IPS DF 19.7 (cell line): ENCODE results near the gene SVIL.
"Not testable (repeated sequence)": the region's sequence is repeated elsewhere in the genome, so short reads cannot be mapped to it uniquely, and the experiment has no call there.

Experiments
- DNase-seq: peaks from one replicate; pipeline ENCODE4 v3.0.0-alpha.2; 2013; ENCODE audit warnings: low read depth, low spot score

Gene SVIL

GRCh38 chr10:29650552-29650944 lies 15.8 kb upstream of the SVIL start:
- no peak for DNase-seq

- no peak for DNase-seq
These were observed 15.1 kb upstream of the SVIL start for GRCh38 chr10:29649561-29650551.

GRCh38 chr10:29648983-29649268 lies 14.2 kb upstream of the SVIL start:
- DNase-seq = no peak

GRCh38 chr10:29648114-29648982 lies 13.6 kb upstream of the SVIL start:
- DNase-seq = no peak

GRCh38 chr10:29647478-29647877 lies 12.7 kb upstream of the SVIL start:
- no peak for DNase-seq

GRCh38 chr10:29646960-29647461 lies 12.2 kb upstream of the SVIL start:
- DNase-seq = no peak

GRCh38 chr10:29646238-29646902 lies 11.6 kb upstream of the SVIL start:
- no peak for DNase-seq

GRCh38 chr10:29643771-29644501 lies 9.2 kb upstream of the SVIL start:
- DNase-seq = no peak

- DNase-seq = no peak
These were observed 8.2 kb upstream of the SVIL start for GRCh38 chr10:29642990-29643389.

- DNase-seq = no peak
These were observed 2.8 kb upstream of the SVIL start for GRCh38 chr10:29637537-29637936.

- no peak for DNase-seq
These were observed 1.4 kb upstream of the SVIL start for GRCh38 chr10:29636178-29636577.

- no peak for DNase-seq
These were observed 957 bp upstream of the SVIL start for GRCh38 chr10:29635711-29636144.

GRCh38 chr10:29634105-29634504 lies 666 bp downstream of the SVIL start:
- no peak for DNase-seq

- DNase-seq = no peak
These were observed 3.8 kb downstream of the SVIL start for GRCh38 chr10:29631049-29631339.

GRCh38 chr10:29630205-29631048 lies 4.3 kb downstream of the SVIL start:
- no peak for DNase-seq

GRCh38 chr10:29628912-29629526 lies 5.8 kb downstream of the SVIL start:
- no peak for DNase-seq

GRCh38 chr10:29628311-29628710 lies 6.5 kb downstream of the SVIL start:
- DNase-seq = no peak

- DNase-seq = no peak
These were observed 7.3 kb downstream of the SVIL start for GRCh38 chr10:29627201-29628132.

GRCh38 chr10:29624357-29624756 lies 10.4 kb downstream of the SVIL start:
- not testable (repeated sequence) for DNase-seq
